Heart right ventricle (tissue), 16 donors: ENCODE results near the gene SLX9. TPM values are rescaled to one million over a fixed set of nuclear protein-coding genes. Genes with fewer than 3 reads are reported as not detected.
A peak's percentile ranks its signal among the peaks of the same experiment; 100 is the strongest.

Experiments used
- ATAC-seq, 8 donors: fragments of 200-7000 bp; cut with Tn5 transposase; one replicate each; pipeline ENCODE4 v1.9.1; 2020; ENCODE audit warnings: mild to moderate bottlenecking in 8 of 8, moderate library complexity in 8 of 8, moderate number of reproducible peaks in 1 of 8
- DNase-seq, 2 donors: peaks; one replicate each; pipeline ENCODE4 v3.0.0-alpha.2; 2020
- H3K27ac ChIP-seq, 10 donors: fragments of 200-600 bp; sonication (generic) in 2 of 10; one replicate each; pipeline versions ENCODE4 v1.5.0 to v1.8.0; 2020 to 2022; ENCODE audit warnings: mild to moderate bottlenecking in 3 of 10
- H3K27me3 ChIP-seq, 7 donors: fragments of 200-600 bp; one replicate each; pipeline ENCODE4 v1.8.0; 2021 to 2022; ENCODE audit warnings: mild to moderate bottlenecking in 2 of 7
- H3K36me3 ChIP-seq, 9 donors: fragments of 200-600 bp; sonication (generic) in 1 of 9; one replicate each; pipeline versions ENCODE4 v1.5.0 to v1.8.0; 2020 to 2022; ENCODE audit warnings: mild to moderate bottlenecking in 2 of 9
- H3K4me1 ChIP-seq, 9 donors: fragments of 200-600 bp; sonication (generic) in 1 of 9; one replicate each; pipeline versions ENCODE4 v1.5.0 to v1.8.0; 2020 to 2022; ENCODE audit warnings: mild to moderate bottlenecking in 4 of 9
- H3K4me3 ChIP-seq, 10 donors: fragments of 200-600 bp; sonication (generic) in 2 of 10; one replicate each; pipeline versions ENCODE4 v1.5.0 to v1.8.0; 2020 to 2022; ENCODE audit warnings: mild to moderate bottlenecking in 7 of 10, moderate library complexity in 2 of 10
- H3K9me3 ChIP-seq, 11 donors: fragments of 200-600 bp in 10 of 11; sonication (generic) in 2 of 11; one replicate each; pipeline versions ENCODE4 v1.5.0 to v1.8.0; 2013 to 2022; ENCODE audit warnings: mild to moderate bottlenecking in 2 of 11, control low read depth in 1 of 11, moderate library complexity in 1 of 11
- WGBS, 2 donors: extraction: QIAGEN DNeasy Blood & Tissue Kit; methylation state at CpG; one replicate each; pipeline ENCODE4 v1.1.7; 2013; ENCODE audit warnings: inconsistent platforms in 1 of 2; 5-methylcytosine and 5-hydroxymethylcytosine counted together
- intact Hi-C, 10 donors: fragments of 100-400 bp; cut with DNase I; formaldehyde crosslinking; loops; one replicate each; pipeline versions ENCODE4 v1.11.1 to v1.14.2; 2022
- polyA plus RNA-seq, 2 donors: library from polyadenylated mRNA; stranded (reverse); fragments of 200-250 nt; gene quantifications; one replicate each; pipeline ENCODE4 v1.2.3, GENCODE V29; 2013
- total RNA-seq, 10 donors: library from RNA; stranded (reverse); fragmentation: NEBNext Ultra II Directional in 3 of 10; extraction: Animal tissue kit (Norgen Biotek cat#: 25700) in 3 of 10; gene quantifications; one replicate each; pipeline versions ENCODE4 v1.2.1 to v1.2.4, GENCODE V29; 2021 to 2023
- TF ChIP-seq, protein P1 (sequence below), 9 donors: fragments of 200-600 bp; sonication (generic) in 2 of 9; IDR thresholded peaks; one replicate each; pipeline versions ENCODE4 v1.5.0 to v1.8.0; 2021 to 2022; ENCODE audit warnings: antibody characterized with exemption in 9 of 9, mild to moderate bottlenecking in 5 of 9, moderate library complexity in 1 of 9
- donor health status: Arrhythmogenic right ventricular cardiomyopathy.
- donor health status: ischemic (EF 13 %, LVEDD 7.1; RV severe dilation, severe dysfunction).
- donor health status: healthy with polysubstance abuse.
- donor health status: DM: no; HTN: yes; CAD: no.
- donor health status: DM: no; HTN: no; CAD: no.
- donor health status: ischemic (EF 25% LVEDD 6.9; RV normal size, moderate dysfunction).
- donor health status: ischemic (EF 25% LVEDD 5.7; RV mildly dilated, moderate dysfunction).
- donor health status: healthy.
- donor health status: DM: yes; HTN: yes; CAD: no.
- donor health status: Ischemic cardiomyopathy.
- donor health status: ischemic (EF 35%, LVEDD 5.7; RV mildly dilated, moderate dysfunction).
- donor health status: nonischemic (EF 11% LVEDD 7.7; RV severe dilation, severe dysfunction).
- donor health status: DM: yes; HTN: yes; CAD: no.
- donor health status: PGD.
- donor health status: ischemic (EF 29% LVEDD 5.4; RV normal size, mild dysfunction).
- donor health status: nonischemic (EF 23%, LVEDD 6.1; RV moderate dilation, normal function).

SLX9 gene
- total and polyA plus RNA-seq, 12 donors = 42.4 to 83.6 (median 57.3) TPM

DNA sequence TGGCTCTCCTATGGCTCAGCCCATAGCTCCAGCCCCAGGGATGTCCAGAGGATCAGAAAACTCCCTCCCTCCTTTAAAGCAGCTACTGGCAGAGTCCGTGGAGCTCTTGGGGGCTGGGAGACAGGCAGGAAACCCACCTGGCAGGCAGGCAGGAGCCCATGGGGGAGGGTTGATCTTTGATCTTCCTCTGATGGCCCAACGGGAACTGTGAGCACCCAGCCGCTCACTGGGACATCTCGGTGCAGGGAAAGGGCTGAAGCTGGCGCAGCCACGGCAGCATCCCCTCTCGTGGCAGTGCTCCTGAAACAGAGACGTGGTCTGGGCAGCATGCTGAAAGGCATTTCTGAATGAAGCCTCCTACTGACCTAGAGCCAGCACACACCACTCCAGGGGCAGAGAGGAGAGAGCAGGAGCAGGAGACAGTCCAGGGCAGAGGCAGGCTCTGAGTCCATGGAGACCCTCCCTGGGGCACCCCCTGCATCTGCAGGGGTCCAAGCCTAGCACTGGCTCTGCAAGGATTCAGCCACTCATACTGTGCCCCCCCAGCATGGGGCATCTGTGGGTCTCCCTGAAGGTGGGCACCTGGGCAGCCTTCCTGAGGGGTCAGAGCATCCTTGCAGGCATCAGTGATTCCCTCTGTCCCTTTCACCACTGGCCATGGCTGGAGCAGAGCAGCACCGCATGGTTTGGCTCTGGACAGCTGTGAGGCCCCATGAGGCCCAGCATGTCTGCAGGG is 4.9 kb upstream of the SLX9 start:
- Histone ChIP-seq H3K27ac (no peak overlapping the region), H3K9me3 (peaks cover 0 to 6% (median 0%) of the 10 kb centered on the region in 11 donors), H3K4me3 (no peak overlapping the region), H3K27me3 (peaks cover 13 to 52% (median 36%) of the 10 kb centered on the region in 7 donors), H3K36me3 (no peaks in the 10 kb centered on the region), H3K4me1 (peaks cover 21 to 43% (median 36%) of the 10 kb centered on the region in 9 donors)
- no peak for ATAC-seq
- WGBS, 2 donors = 85 to 88% methylated on average over 9 of the region's 9 CpGs
- intact Hi-C loops = loop anchor here (5.0 to 10.0 kb wide), 7 partner anchors 38 to 138 kb away; partner anchors contain the start of genes UBE2G2 (in 6 of the 10) and SUMO3 (in 2 of the 10)
- TF ChIP-seq, protein P1, sequence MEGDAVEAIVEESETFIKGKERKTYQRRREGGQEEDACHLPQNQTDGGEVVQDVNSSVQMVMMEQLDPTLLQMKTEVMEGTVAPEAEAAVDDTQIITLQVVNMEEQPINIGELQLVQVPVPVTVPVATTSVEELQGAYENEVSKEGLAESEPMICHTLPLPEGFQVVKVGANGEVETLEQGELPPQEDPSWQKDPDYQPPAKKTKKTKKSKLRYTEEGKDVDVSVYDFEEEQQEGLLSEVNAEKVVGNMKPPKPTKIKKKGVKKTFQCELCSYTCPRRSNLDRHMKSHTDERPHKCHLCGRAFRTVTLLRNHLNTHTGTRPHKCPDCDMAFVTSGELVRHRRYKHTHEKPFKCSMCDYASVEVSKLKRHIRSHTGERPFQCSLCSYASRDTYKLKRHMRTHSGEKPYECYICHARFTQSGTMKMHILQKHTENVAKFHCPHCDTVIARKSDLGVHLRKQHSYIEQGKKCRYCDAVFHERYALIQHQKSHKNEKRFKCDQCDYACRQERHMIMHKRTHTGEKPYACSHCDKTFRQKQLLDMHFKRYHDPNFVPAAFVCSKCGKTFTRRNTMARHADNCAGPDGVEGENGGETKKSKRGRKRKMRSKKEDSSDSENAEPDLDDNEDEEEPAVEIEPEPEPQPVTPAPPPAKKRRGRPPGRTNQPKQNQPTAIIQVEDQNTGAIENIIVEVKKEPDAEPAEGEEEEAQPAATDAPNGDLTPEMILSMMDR (IDR thresholded peaks at IDR 0.05) = no peak
- DNase-seq = no peak

DNA sequence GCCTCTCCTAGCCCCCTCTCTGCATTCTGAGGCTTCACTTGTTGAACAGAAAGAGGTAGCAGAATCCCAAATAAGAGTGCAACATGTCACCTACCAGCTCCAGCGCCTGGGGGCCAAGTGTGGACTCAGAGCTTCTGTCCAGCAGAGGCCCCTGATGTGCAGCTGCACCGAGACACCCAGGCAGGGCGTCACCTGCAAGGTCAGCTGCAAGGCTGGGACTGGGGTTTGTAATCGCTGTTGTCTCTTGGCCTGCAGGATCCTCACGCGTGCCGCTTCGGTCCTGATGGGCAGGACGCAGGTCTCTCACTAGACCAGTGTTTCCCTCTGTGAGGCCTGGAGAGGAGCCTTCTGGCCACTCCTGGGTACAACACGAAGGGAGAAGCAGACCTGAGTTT is 4.3 kb upstream of the SLX9 start:
- intact Hi-C loops = loop anchor here in 5 of 10 donors (5.0 to 10.0 kb wide), 3 partner anchors 38 to 131 kb away; partner anchors contain the start of genes UBE2G2 (in 3 of the 5) and SUMO3 (in 2 of the 5)
- DNase-seq = no peak
- ATAC-seq = no peak
- Histone ChIP-seq H3K27ac (no peak overlapping the region), H3K36me3 (no peaks in the 10 kb centered on the region), H3K4me1 (peaks cover 21 to 41% (median 37%) of the 10 kb centered on the region in 9 donors), H3K27me3 (peaks cover 13 to 47% (median 36%) of the 10 kb centered on the region in 7 donors), H3K4me3 (no peak overlapping the region), H3K9me3 (peaks cover 0 to 6% (median 0%) of the 10 kb centered on the region in 11 donors)
- TF ChIP-seq, protein P1 (IDR thresholded peaks at IDR 0.05) = no peak
- WGBS, 2 donors = 91 to 94% methylated on average over 10 of the region's 10 CpGs

DNA sequence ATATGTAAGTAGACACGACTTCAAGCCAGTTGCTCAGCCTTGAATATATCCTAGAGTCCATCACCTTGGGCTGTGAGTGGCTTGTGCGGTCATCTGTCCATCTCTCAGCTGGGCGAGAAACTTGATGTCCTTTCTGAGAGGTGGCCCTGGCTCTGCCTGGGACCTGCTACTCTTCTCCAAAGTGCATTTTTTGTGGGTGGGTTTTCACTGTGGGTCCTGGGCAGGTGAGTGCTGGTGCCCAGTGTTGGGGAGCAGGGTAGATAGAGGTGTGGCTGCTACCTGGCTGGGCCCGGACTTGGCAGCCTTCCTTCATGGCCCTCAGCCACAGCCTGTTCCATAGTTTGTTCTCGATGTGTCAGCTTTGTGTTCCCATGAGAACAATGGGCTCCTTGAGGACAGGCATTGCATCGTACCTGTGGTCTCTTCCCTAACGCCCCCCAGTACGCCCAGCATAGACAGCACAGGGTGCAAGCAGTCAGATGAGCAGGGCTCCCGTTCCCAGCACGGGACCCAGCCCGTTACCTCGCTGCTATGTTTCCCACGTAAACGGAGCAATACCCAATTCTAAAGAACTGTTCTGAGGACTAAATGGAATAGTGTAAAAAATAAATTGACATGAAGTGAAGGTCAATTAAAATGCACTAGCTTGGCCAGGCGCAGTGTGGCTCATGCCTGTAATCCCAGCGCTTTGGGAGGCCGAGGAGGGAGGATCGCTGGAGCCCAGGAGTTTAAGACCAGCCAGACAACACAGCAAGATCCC is 877 bp upstream of the SLX9 start:
- WGBS, 2 donors = 85 to 86% methylated on average over 18 of the region's 18 CpGs
- Histone ChIP-seq H3K9me3 (peaks cover 0 to 6% (median 0%) of the 10 kb centered on the region in 11 donors), H3K4me3 (peak overlapping the region; percentile 75 to 97 (median 87)), H3K36me3 (peaks cover 0 to 16% (median 0%) of the 10 kb centered on the region in 9 donors), H3K27me3 (peaks cover 0 to 12% (median 5%) of the 10 kb centered on the region in 7 donors), H3K4me1 (peaks cover 3 to 41% (median 30%) of the 10 kb centered on the region in 9 donors), H3K27ac (peak overlapping the region in 9 of 10 donors; percentile 70 to 88 (median 80))
- no peak for DNase-seq
- TF ChIP-seq, protein P1 (IDR thresholded peaks at IDR 0.05) = no peak
- intact Hi-C loops = loop anchor here in 5 of 10 donors (5.0 to 10.0 kb wide), 3 partner anchors 42 to 134 kb away; partner anchors contain the start of genes UBE2G2 (in 3 of the 5) and SUMO3 (in 2 of the 5)
- ATAC-seq = peak in 1 of 8 donors; percentile 25
